K562 (cell line): Measurements from ENCODE around the gene MDN1. TPM values are rescaled to one million over a fixed set of nuclear protein-coding genes. Genes with fewer than 3 reads are reported as not detected.

Source experiments
- CC2D1A ChIP-seq: fragments of 450-650 bp; IDR thresholded peaks from 2 replicates; pipeline ENCODE4 v1.6.1; 2017; ENCODE audit warnings: mild to moderate bottlenecking
- DEAF1 ChIP-seq: fragments of 450-650 bp; formaldehyde crosslinking; IDR thresholded peaks from 2 replicates; pipeline ENCODE4 v1.4.0; 2020; ENCODE audit warnings: mild to moderate bottlenecking, moderate library complexity
- YBX1 ChIP-seq: fragments of 450-650 bp; IDR thresholded peaks from 2 replicates; pipeline ENCODE4 v1.7.1; 2016; ENCODE audit warnings: mild to moderate bottlenecking
- ZBTB40 ChIP-seq, 2 experiments: fragments of 450-650 bp in 1 of 2; sonication (generic) in 1 of 2; formaldehyde crosslinking in 1 of 2; IDR thresholded peaks; 2 replicates each; pipeline versions ENCODE4 v1.7.1 to v1.9.0; 2016 to 2022; ENCODE audit warnings: inconsistent platforms in 1 of 2, mild to moderate bottlenecking in 1 of 2, missing genetic modification reagents in 1 of 2
- polyA plus RNA-seq, 8 experiments: library from polyadenylated mRNA; depleted of rRNA in 4 of 8; stranded (reverse) in 5 of 8; unstranded in 3 of 8; fragments of >200 nt; fragmentation: Nextera tagmentation in 2 of 8; fragmentation: Illumina TruSeq in 1 of 8; extraction: Ambion mirVana in 2 of 8; extraction: Trizol in 1 of 8; gene quantifications; 2 replicates each; pipeline versions ENCODE4 v1.2.1 to v1.2.3, GENCODE V29; 2011 to 2014; ENCODE audit warnings: inconsistent platforms in 1 of 8, missing spikeins in 1 of 8
- total RNA-seq, 7 experiments: library from RNA; depleted of rRNA in 6 of 7; stranded (reverse); fragments of >200 nt in 6 of 7; fragmentation: Illumina TruSeq in 2 of 7; extraction: Trizol in 2 of 7; gene quantifications; 2 replicates each; pipeline versions ENCODE4 v1.2.1 to v1.2.3, GENCODE V29; 2011 to 2021; ENCODE audit warnings: low replicate concordance in 1 of 7

MDN1 gene
- total and polyA plus RNA-seq, 9 of the 15 experiments (the other 6 are each of a cell fraction or from before 2014, with no cell fraction given): 25.6 to 93.6 (median 43.0) TPM

- TF ChIP-seq ZBTB40 (IDR thresholded peaks at IDR 0.05) (no peak), ZBTB40 (CRISPR knock-in tag; IDR thresholded peaks at IDR 0.05) (no peak), DEAF1 (CRISPR knock-in tag) (no peak), CC2D1A (no peak), YBX1 (no peak)
Observed at GRCh38 chr6:89769572-89769971, 50.0 kb downstream of the MDN1 start (continued).
